EH (cell line): ENCODE measurements around the gene EMB.
A peak's percentile ranks its signal among the peaks of the same experiment; 100 is the strongest.
"Not testable (repeated sequence)": the region's sequence is repeated elsewhere in the genome, so short reads cannot be mapped to it uniquely, and the experiment has no call there.

Source experiments
- DNase-seq: peaks from one replicate; pipeline ENCODE4 v3.0.0-alpha.2; 2015; ENCODE audit warnings: low read depth

The EMB gene

DNA sequence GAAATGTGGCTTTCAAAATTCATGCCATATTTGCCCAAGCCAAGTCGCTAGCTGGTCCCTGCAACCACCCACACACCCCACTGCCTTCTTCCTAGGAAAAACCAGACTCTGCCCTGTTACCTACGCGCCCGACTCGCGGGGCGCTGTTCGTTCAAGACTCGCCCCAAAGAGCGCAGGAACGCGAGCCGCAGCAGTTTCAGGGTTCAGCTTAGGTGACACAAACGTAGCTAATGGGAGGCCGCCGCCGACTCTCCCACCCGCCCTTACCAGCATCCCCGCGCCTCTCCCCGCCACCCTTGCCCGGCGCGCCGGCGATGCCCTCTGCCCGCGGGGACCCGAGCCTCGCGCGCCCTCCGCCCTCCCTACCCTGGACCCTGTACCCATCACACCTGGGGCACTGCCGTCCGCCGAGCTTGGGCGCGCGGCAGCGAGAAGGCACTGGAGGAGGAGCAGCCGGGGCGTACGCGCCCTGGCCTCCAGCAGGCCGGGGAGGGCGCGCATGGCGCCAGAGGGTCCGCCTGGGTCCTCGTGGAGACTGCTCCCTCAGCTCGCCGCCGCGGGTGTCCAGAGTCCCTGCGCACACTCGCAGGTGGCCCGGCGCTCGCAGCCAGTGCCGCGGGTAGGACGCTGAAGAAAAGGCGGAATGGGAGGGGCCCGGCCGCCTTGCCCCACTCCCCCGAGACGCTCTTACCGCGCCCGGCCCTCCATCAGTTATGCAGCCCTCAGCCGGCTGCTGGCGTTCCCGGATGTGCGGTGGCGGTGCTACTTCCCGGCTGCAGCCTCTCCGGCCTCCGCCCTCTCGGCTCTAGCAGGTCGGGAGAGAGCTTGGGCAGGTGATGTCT lies at the start of gene EMB:
Gene EMB, minus strand, starts transcription at position 638 of the 842 bp plus-strand sequence. Its CDS starts 137 bp downstream, at position 501.
- peak; percentile 28 for DNase-seq

DNA sequence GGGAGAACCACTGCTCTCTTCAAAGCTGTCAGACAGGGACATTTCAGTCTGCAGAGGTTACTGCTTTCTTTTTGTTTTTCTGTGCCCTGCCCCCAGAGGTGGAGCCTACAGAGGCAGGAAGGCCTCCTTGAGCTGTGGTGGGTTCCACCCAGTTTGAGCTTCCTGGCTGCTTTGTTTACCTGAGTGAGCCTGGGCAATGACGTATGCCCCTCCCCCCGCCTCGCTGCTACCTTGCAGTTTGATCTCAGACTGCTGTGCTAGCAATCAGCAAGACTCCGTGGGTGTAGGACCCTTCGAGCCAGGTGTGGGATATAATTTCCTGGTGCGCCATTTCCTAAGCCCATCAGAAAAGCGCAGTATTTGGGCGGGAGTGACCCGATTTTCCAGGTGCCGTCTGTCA lies 48.4 kb upstream of the EMB start:
- not testable (repeated sequence) for DNase-seq

DNA sequence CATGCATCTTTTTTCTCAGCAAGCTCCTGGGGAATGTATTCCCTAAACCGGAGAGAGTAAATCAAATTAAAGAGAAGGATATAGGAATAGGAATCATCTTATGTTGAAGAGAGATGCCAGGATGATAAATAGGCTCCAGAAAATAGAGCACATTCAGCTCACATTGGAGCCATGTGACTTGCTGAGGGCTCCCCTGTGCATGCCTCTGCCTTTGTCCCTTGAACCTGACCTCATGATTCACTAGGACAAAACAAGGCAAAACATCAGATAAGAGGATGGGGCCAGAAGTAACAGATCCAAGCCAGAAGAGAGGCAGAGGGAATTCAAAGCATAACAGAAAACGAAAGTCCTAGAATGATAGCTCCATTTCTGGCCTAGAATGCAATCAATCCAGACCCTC lies 37.7 kb upstream of the EMB start:
- DNase-seq, result not testable (repeated sequence)

DNA sequence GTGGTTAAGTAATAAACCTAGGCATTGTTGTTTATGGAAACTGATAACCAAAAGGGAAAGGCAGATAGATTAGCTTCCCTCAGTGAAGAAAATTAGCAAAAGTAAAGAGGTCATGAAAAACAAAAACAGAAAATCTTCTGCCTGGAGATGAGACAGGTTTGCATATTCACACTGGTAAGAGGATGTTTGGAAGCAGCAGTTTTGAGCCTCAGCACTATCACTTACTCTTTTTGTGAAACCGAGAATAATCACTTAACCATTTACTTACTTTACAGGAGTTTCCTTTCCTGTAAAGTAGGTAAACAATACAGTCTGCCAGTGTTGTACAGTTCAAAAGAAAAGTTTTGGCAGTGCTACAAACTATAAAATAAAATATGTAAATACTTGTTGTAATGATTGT lies 35.5 kb upstream of the EMB start:
- DNase-seq, result no peak

DNA sequence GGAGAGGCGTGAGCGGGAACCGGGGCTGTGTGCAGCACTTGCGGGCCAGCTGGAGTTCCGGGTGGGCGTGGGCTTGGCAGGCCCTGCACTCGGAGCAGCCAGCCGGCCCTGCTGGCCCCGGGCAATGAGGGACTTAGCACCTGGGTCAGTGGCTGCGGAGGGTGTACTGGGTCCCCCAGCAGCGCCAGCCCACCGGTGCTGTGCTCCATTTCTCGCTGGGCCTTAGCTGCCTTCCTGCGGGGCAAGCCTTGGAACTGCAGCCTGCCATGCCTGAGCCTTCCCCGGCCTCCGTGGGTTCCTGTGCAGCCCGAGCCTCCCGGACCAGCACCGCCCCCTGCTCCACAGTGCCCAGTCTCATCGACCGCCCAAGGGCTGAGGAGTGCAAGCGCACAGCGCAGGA lies 23.9 kb upstream of the EMB start:
- DNase-seq, result not testable (repeated sequence)

GRCh38 chr5:50463726-50464125 lies 22.6 kb upstream of the EMB start:
- no peak for DNase-seq

DNA sequence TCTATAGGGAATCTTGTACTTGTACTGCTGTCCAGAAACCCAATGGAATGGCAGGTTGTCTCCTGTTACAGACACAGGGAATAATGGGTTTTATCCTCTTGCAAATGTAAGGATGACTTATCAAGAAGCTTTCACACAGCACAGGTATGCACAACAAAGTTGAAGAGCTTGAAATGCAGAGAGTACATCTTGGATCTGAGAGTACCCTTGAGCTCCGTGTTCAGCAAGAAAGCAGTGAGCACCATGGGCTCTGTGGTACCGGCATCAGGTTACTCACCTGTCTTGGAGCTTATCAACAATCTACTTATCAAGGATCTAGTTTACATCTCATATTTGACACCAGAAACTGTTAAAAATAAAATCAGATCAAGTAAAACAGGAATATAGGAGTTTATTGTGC lies 22.0 kb upstream of the EMB start:
- DNase-seq, result no peak

DNA sequence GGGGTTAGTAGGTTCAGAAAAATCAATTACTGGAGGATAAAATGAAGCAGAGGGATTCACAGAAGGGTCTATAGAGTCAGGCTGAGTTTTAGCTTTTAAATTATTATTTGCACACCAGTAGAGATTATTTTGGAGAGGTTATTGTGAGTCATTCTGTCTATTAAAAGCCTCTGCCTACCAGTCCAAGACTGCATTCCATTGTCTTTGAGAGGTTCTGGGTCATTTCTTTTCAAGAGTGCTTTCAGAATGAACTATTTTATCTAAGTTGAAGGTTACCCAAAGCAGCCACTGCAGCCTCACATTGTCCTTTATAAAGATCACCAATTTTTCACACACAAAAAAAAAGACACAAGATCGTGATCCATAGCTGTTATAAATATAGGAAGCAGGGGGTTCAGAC lies 21.5 kb upstream of the EMB start:
- not testable (repeated sequence) for DNase-seq

DNA sequence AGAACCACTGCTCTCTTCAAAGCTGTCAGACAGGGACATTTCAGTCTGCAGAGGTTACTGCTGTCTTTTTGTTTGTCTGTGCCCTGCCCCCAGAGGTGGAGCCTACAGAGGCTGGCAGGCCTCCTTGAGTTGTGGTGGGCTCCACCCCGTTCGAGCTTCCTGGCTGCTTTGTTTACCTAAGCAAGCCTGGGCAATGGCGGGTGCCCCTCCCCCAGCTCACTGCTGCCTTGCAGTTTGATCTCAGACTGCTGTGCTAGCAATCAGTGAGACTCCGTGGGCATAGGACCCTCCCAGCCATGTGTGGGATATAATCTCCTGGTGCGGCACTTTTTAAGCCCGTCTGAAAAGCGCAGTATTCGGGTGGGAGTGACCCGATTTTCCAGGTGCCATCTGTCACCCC lies 17.3 kb upstream of the EMB start:
- DNase-seq, result not testable (repeated sequence)

DNA sequence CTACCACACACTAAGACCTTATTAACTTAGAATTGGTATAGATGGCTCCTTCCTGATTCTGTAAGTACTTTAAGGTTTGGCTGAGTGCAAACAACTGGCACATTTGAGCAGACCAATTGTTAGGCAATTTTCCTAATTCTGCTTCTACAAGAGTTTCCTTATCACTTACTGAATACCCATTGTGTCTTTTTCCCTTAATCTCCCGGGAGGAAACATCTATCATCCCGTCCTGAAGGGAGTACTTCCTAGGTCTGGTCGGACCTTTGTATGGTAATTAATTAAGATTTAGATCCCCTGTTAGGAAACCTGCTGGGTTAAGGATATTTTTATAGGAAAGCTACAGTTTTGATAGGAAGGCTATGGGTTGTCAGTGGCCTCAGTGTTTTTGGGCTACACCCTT lies 8.2 kb upstream of the EMB start:
- not testable (repeated sequence) for DNase-seq

GRCh38 chr5:50447941-50448340 lies 6.9 kb upstream of the EMB start:
- no peak for DNase-seq

- DNase-seq, result no peak
Observed at GRCh38 chr5:50447228-50447627, 6.1 kb upstream of the EMB start.

DNA sequence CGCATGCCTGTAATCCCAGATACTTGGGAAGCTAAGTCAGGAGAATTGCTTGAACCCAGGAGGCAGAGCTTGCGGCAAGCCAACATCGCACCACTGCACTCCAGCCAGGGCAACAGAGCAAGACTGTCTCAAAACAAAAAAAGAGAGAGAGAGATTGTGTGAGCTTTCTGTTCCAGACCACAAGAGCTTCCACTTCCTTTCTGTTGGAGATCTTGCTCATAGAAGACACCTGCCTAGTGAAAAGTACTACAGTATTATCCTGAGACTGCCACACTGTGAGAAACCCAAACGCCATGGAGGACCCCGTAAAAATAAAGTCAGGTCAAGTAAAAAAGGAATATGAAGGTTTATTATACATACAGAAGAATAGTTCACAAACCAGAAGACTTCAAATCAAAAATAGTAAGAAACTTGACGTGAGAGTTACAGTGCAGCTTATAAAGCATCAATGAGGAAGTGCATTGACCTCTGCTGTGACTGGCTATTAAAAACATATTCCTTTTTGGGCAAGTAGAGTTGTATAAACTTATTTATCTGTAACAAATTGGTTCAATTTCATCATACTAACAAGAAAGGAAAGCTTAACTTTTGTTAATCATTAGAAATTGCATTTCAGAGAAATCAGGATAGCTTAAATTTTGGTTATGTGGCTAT lies 4.3 kb upstream of the EMB start:
- DNase-seq, result no peak

DNA sequence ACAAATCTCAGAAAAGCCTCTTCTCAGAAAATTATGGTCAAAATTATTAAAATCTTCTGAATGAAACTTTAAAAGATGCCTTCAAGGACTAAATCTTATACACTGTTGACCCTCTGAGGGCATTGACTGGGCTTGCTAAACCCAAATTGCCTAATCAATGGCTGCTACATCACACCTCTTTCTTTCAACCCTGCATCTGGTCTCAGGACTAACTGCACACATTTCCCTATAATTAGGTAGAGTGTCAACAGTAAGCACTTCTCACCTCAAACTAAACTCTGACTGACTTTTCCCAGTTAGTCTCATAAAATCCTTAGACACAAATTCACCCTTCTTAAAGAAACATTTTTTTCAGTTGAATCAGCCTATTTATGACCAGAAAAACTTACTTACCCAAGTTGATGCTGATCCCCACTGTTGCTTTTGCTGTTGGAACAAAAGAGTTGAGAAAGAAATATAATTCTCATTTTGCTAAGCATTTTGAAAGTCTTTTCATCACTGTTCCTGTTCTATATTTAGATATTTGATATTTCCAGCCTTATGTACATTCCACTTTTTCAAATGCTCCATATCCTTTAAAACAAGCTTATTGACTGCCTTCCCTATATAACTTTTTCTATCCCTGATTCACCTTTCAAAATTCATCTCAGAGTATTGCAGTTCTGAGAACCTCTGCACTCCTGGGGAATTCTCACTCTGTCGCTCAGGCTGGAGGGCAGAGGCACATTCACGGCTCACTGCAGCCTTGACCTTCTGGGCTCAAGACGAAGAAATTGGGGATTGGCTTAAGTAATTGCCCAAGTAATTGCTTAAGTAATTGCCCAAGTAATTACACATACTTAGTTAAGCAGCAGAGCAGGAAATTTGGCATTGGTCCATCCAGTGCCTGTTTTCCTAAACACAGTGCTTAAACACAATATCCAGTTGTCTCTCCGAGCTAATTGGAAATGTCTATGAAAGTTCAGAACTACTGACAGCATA lies 1.8 kb upstream of the EMB start:
- peak; percentile 19 for DNase-seq

DNA sequence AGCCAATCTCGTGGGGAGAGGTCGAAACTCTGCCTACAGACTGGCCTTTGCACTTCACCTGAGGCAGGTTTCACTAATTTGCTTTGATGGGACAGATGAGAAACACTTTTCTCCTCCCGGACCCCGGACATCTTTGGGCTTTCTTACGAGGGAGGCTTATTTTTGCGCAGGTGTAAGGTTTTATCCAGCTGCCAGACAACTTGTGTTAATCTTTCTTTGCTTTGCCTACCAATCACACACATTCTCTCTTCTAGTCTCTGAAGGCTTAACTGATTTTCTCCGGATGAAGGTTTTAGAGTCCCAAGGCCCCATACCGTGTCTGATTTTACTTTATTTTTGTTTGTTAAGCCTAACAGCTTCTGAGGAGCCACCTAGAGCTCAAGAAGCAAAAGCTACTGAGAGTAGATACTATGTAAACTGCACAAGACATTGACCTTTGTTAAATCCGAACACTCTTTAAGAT lies 436 bp upstream of the EMB start:
- no peak for DNase-seq

- DNase-seq, result no peak
Observed at GRCh38 chr5:50439221-50439620, 1.9 kb downstream of the EMB start.

DNA sequence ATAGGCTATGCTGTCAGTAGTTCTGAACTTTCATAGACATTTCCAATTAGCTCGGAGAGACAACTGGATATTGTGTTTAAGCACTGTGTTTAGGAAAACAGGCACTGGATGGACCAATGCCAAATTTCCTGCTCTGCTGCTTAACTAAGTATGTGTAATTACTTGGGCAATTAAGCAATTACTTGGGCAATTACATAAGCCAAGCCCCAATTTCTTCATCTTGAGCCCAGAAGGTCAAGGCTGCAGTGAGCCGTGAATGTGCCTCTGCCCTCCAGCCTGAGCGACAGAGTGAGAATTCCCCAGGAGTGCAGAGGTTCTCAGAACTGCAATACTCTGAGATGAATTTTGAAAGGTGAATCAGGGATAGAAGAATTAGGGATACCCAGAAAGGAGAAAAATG lies 3.0 kb downstream of the EMB start:
- not testable (repeated sequence) for DNase-seq

GRCh38 chr5:50435168-50435567 lies 5.9 kb downstream of the EMB start:
- no peak for DNase-seq

DNA sequence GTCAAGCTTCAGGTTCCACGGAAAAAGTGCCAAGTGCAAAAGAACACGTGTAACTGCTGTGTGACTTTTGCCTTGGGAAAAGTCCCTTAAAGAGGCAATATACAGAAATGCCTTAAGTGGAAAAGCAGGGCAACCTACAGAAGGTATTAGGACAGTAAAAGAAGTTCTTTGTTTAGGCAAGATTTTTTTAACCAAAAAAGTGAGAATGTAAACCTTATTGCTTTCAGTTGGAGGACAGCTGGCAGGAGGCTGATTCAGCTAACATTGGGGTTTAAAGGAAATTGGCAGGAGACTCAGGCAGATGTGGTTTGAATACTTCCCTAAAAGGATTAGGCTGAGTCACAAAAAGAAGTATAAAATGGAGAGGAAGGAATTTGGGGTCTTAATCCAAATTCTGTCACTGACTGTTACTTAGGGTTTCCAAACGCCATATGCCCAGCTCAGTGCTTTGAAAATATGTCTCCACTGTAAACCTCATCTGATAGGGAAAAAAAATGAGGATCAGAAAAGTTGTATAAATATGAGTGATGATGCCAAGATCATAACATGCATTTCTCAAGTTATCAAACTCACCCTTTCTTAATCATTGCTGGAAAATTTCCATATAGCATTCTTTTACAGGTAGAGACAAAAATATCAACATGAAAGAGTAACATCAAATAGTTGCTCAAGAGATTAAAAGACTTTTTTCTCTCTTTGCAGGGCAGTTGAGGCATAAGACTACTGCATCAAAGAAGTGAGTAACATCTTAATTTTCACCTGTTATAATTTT lies 9.8 kb downstream of the EMB start:
- not testable (repeated sequence) for DNase-seq

- not testable (repeated sequence) for DNase-seq
Observed at GRCh38 chr5:50423100-50423799, 17.8 kb downstream of the EMB start.
